ENCODE measurements around the gene FSTL3. TPM values are rescaled to one million over a fixed set of nuclear protein-coding genes. Genes with fewer than 3 reads are reported as not detected.
"Not testable (repeated sequence)": the region's sequence is repeated elsewhere in the genome, so short reads cannot be mapped to it uniquely, and the experiment has no call there.

The FSTL3 gene
- total RNA-seq (1 to 10 TPM; 5.7 to 8.4 TPM), polyA plus RNA-seq (1 to 10 TPM; 2.2 to 6.3 TPM)

DNA sequence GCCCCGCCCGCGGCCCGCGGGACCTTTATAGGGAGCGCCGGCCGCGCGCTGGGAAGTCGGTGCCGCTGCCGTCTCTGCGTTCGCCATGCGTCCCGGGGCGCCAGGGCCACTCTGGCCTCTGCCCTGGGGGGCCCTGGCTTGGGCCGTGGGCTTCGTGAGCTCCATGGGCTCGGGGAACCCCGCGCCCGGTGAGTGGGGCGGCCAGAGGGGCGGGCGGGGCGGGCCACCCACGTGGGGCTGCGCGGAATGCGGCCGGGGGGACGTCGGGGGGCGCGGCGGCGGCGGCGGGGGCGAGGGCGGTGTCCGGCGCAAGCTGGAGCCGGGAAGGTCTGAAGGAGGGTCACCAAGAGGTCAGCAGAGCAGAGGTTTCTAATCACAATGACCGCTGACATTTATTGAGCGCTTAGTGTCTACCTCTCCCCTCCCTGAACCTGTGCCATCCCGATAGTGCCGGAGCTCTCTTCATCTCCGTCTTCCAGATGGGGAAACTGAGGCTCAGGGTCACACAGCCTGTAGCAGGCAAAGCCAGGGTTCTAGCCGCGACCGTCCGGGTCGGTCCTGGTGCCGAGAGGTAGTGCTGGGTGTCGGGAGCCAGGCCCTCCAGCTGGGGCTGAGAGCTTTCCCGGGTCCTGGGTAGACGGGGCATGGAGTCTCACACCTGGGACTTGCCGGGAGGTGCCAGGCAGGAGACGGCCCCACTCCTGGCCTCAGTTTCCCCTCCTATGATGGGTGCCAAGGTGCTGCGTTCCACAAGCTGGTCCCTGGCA, at the start of gene FSTL3:
TSS of gene FSTL3 (plus strand) at position 54 of the 767 bp plus-strand sequence. CDS start at position 86, 32 bp downstream.
- H3K27me3 ChIP-seq (ENCODE audit: control insufficient read depth in 4 of 4, insufficient read depth in 4 of 4, low read length in 3 of 4) = peaks cover 0 to 2% (median 0%) of the 10 kb centered on the region in 4 donors
- H3K9me3 ChIP-seq (ENCODE audit: control insufficient read depth in 4 of 4, low read length in 3 of 4) = no peaks in the 10 kb centered on the region
- TF ChIP-seq FOXA2 (IDR thresholded peaks at IDR 0.05) (no peak), SP1 (IDR thresholded peaks at IDR 0.05) (no peak), HNF4A (conservative IDR thresholded peaks at IDR 0.05) (no peak), NR2F2 (IDR thresholded peaks at IDR 0.05) (no peak), FOXA1 (IDR thresholded peaks at IDR 0.05) (no peak)
- TF ChIP-seq, protein P1, sequence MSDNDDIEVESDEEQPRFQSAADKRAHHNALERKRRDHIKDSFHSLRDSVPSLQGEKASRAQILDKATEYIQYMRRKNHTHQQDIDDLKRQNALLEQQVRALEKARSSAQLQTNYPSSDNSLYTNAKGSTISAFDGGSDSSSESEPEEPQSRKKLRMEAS (IDR thresholded peaks at IDR 0.05) = no peak
- H3K4me3 ChIP-seq (ENCODE audit: low read depth in 1 of 3, low read length in 3 of 3) = peak within 1 kb of the TSS in 1 of 3 donors; percentile 45
- no peaks in the 10 kb centered on the region for H3K36me3 ChIP-seq (ENCODE audit: control insufficient read depth in 4 of 4, insufficient read depth in 3 of 4, low read depth in 1 of 4, low read length in 3 of 4)
- H3K9ac ChIP-seq (ENCODE audit: low read depth in 1 of 2, low read length in 2 of 2) = no peak within 1 kb of the TSS
- peak within 1 kb of the TSS; percentile 18 to 51 for H3K27ac ChIP-seq (ENCODE audit: low read depth in 1 of 2, low read length in 2 of 2)
- H3K4me1 ChIP-seq (ENCODE audit: control insufficient read depth in 4 of 4, insufficient read depth in 4 of 4, low read length in 3 of 4) = peaks cover 2 to 28% (median 10%) of the 10 kb centered on the region in 4 donors
- no peak for DNase-seq (ENCODE audit: low spot score)
- 8% methylated on average over 63 of the region's 63 CpGs for WGBS

GRCh38 chr19:626566-626965, 49.6 kb upstream of the FSTL3 start:
- H3K36me3 ChIP-seq (ENCODE audit: control insufficient read depth in 4 of 4, insufficient read depth in 3 of 4, low read depth in 1 of 4, low read length in 3 of 4) = peaks cover 3 to 42% (median 24%) of the 10 kb centered on the region in 4 donors
- not testable (repeated sequence) for H3K4me3 ChIP-seq (ENCODE audit: low read depth in 1 of 3, low read length in 3 of 3); H3K27ac ChIP-seq (ENCODE audit: low read depth in 1 of 2, low read length in 2 of 2); H3K4me1 ChIP-seq (ENCODE audit: control insufficient read depth in 4 of 4, insufficient read depth in 4 of 4, low read length in 3 of 4); DNase-seq (ENCODE audit: low spot score); H3K27me3 ChIP-seq (ENCODE audit: control insufficient read depth in 4 of 4, insufficient read depth in 4 of 4, low read length in 3 of 4); H3K9ac ChIP-seq (ENCODE audit: low read depth in 1 of 2, low read length in 2 of 2); H3K9me3 ChIP-seq (ENCODE audit: control insufficient read depth in 4 of 4, low read length in 3 of 4)
- 98% methylated on average over 7 of the region's 7 CpGs for WGBS

DNA sequence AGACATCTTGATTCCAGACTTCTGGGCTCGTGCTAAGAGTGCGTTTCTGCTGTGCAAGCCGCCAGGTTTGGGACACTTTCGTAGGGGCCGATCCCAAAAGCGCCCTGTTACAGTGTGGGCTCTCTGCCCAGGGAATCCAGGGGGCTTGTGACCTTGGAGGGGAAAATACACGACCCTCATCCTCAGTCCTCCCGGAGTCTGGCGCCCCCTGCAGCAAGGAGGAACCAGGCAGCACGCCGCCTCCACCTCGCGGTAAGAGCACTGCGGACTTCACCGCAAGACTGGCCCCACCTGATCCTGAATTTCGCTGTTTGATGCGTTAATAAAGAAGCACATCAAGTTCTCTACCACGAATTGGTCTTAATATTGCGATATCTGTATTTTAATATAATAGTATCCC, 48.0 kb upstream of the FSTL3 start:
- no peak for DNase-seq (ENCODE audit: low spot score)
- Histone ChIP-seq H3K36me3 (ENCODE audit: control insufficient read depth in 4 of 4, insufficient read depth in 3 of 4, low read depth in 1 of 4, low read length in 3 of 4) (peaks cover 3 to 28% (median 17%) of the 10 kb centered on the region in 4 donors), H3K9ac (ENCODE audit: low read depth in 1 of 2, low read length in 2 of 2) (no peak overlapping the region), H3K27ac (ENCODE audit: low read depth in 1 of 2, low read length in 2 of 2) (no peak overlapping the region), H3K4me3 (ENCODE audit: low read depth in 1 of 3, low read length in 3 of 3) (no peak overlapping the region), H3K9me3 (ENCODE audit: control insufficient read depth in 4 of 4, low read length in 3 of 4) (no peaks in the 10 kb centered on the region), H3K27me3 (ENCODE audit: control insufficient read depth in 4 of 4, insufficient read depth in 4 of 4, low read length in 3 of 4) (no peaks in the 10 kb centered on the region), H3K4me1 (ENCODE audit: control insufficient read depth in 4 of 4, insufficient read depth in 4 of 4, low read length in 3 of 4) (peaks cover 5 to 12% (median 8%) of the 10 kb centered on the region in 4 donors)
- TF ChIP-seq, protein P1 (IDR thresholded peaks at IDR 0.05) = no peak
- TF ChIP-seq, protein P2, sequence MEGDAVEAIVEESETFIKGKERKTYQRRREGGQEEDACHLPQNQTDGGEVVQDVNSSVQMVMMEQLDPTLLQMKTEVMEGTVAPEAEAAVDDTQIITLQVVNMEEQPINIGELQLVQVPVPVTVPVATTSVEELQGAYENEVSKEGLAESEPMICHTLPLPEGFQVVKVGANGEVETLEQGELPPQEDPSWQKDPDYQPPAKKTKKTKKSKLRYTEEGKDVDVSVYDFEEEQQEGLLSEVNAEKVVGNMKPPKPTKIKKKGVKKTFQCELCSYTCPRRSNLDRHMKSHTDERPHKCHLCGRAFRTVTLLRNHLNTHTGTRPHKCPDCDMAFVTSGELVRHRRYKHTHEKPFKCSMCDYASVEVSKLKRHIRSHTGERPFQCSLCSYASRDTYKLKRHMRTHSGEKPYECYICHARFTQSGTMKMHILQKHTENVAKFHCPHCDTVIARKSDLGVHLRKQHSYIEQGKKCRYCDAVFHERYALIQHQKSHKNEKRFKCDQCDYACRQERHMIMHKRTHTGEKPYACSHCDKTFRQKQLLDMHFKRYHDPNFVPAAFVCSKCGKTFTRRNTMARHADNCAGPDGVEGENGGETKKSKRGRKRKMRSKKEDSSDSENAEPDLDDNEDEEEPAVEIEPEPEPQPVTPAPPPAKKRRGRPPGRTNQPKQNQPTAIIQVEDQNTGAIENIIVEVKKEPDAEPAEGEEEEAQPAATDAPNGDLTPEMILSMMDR (IDR thresholded peaks at IDR 0.05; ENCODE audit: low read depth, low read length, missing input control) = peak; percentile 13
- WGBS = 91% methylated on average over 19 of the region's 19 CpGs

- WGBS = 89% methylated on average over 25 of the region's 25 CpGs
- H3K4me3 ChIP-seq (ENCODE audit: low read depth in 1 of 3, low read length in 3 of 3); H3K9ac ChIP-seq (ENCODE audit: low read depth in 1 of 2, low read length in 2 of 2); H3K27ac ChIP-seq (ENCODE audit: low read depth in 1 of 2, low read length in 2 of 2); H3K9me3 ChIP-seq (ENCODE audit: control insufficient read depth in 4 of 4, low read length in 3 of 4); DNase-seq (ENCODE audit: low spot score); H3K27me3 ChIP-seq (ENCODE audit: control insufficient read depth in 4 of 4, insufficient read depth in 4 of 4, low read length in 3 of 4): not testable (repeated sequence)
- Histone ChIP-seq H3K4me1 (ENCODE audit: control insufficient read depth in 4 of 4, insufficient read depth in 4 of 4, low read length in 3 of 4) (peaks cover 11 to 22% (median 16%) of the 10 kb centered on the region in 4 donors), H3K36me3 (ENCODE audit: control insufficient read depth in 4 of 4, insufficient read depth in 3 of 4, low read depth in 1 of 4, low read length in 3 of 4) (peaks cover 3 to 19% (median 15%) of the 10 kb centered on the region in 4 donors)
Observed at GRCh38 chr19:629515-629914, 46.7 kb upstream of the FSTL3 start.
